HG02588 (cell line): ENCODE results near the gene PNLDC1.

Experiments
- ATAC-seq: cut with Tn5 transposase; IDR thresholded peaks from one replicate; pipeline ENCODE4 v1.9.1; 2021; ENCODE audit warnings: mild to moderate bottlenecking, moderate library complexity; ENCODE audit not compliant: unreplicated experiment

Gene PNLDC1, protein sequence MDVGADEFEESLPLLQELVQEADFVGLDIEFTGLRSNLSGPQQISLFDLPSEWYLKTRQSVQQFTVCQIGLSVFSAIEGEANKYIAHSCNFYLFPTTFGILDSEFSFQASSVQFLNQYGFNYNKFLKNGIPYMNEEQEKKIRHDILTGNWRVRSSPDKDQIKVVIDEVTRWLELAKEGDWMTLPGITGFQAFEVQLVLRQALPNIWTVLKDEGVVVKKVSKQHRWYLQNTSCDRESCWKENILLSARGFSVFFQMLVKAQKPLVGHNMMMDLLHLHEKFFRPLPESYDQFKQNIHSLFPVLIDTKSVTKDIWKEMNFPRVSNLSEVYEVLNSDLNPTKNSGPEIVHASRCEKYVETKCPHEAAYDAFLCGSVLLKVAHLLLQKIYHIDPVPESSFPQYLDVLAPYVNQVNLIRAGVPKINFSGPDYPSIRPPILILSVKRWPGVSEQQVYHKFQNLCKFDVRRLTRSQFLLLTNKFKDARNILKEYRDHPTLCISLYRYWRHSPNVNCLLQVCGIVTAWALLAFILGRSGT

DNA sequence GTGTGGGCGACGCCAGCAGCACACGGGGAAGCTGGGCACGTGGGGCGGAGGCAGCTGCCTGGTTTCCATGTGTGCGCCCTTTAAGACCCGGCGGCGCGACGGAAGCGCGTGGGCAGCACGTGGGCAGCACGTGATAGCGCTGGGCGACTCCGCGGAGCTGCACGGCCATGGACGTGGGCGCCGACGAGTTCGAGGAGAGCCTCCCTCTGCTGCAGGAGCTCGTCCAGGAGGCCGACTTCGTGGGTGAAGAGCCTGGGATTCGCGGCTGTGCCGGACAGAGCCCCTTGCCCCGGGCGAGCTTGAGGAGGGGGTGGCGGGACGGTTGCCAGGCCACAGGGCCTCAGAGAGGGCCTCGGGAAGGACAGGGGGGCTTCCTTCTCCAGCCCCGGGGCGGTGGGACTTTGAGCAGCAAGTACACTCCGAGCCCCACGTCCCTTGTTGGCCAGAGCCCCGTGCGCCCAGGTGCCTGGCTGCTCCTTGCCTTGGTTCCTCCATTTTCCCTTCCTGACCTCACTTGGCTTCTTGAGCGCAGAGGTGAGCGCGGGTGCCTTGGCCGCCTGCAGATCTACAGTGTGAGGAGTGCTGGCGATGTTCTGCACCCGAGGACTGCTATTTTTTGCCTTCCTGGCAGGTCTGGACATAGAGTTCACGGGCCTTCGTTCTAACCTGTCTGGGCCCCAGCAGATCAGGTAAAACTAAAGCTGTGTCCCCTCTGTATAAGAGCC, at the start of gene PNLDC1:
Gene PNLDC1 (plus strand): TSS at position 136 of the 725 bp plus-strand sequence. CDS start 32 bp downstream, at position 168.
- ATAC-seq, result no peak

DNA sequence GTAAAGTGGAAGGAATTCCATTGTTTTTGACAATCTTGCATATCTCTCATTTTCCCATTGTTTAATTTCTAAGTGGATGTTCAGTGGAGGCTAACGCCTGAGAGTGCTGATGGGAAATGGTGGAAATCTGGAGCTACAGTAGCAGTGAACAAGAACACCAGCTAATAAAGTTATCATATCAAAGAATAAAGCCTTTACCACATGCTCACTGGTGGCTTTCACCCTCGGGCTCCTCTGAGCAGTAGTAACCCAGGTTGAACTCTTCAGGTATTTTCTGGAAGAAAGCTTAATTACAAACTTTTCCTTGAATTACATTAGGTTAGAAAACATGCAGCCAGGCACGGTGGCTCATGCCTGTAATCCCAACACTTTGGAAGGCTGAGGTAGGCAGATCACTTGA, 48.6 kb upstream of the PNLDC1 start:
- no peak for ATAC-seq

DNA sequence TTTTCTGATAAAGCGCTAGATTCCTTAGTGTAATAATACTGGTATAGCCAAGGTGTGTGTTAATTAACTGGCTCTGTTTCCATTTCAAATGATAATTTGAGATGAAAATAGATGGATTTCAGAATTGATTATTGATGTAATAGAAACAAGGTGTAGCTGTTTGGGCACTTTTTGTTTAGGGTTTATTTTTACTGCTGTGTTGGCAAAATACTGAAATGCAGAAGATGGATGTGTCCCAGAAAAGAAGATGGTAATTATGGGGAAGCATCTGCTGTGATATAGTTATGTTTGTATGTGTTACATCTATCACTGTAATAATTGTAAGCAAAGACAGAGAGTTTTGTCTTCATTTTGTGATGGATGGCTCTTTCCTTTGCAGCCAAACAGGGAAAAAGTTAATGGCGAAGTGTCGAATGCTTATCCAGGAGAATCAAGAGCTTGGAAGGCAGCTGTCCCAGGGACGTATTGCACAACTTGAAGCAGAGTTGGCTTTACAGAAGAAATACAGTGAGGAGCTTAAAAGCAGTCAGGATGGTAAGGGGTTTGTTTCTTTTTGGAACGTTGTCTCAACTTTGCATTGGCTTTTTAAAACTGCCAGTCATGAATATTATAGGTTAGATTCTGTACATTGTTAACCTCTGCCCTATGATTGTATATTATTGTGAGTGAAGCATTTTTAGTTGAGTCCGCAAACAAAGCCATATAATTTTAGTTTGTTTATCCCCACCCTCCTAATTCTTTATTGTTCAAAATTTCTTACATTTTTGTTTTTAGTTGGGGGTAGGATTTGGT, 46.8 kb upstream of the PNLDC1 start:
- ATAC-seq, result no peak

DNA sequence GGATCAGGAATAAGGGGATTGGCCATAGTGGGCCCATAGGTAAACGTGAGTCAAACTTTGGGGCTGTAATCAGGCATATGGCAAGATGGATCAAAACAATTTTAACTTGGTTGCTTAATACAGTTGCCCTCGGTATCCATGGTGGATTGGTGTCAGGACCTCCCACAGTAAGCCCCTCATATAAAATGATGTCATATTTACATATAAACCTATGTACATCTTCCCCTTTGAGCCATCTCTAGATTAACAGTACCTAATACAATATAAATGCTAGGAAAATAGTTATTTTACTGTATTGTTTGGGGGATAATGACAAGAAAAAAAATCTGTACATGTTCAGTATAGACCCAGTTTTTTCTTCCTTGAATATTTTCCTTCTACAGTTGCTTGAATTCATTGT, 45.7 kb upstream of the PNLDC1 start:
- ATAC-seq, result no peak

- ATAC-seq, result no peak
These were observed 44.8 kb upstream of the PNLDC1 start for GRCh38 chr6:159754959-159755914.

DNA sequence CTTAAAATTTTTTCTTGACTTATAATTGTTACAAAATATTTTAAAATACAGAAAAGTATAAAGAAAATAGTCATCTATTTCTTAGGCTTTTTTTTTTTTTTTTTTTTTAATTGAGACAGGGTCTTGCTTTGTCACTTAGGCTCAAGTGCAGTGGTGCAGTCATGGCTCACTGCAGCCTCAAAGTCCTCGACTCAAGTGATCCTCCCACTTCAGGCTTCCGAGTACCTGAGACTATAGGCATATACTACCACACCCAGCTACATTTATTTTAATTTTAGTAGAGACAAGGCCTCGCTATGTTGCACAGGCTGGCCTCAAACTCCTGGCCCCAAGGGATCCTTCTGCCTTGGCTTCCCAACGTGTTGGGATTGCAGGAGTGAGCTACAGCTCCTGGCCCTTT, 43.6 kb upstream of the PNLDC1 start:
- ATAC-seq, result no peak

DNA sequence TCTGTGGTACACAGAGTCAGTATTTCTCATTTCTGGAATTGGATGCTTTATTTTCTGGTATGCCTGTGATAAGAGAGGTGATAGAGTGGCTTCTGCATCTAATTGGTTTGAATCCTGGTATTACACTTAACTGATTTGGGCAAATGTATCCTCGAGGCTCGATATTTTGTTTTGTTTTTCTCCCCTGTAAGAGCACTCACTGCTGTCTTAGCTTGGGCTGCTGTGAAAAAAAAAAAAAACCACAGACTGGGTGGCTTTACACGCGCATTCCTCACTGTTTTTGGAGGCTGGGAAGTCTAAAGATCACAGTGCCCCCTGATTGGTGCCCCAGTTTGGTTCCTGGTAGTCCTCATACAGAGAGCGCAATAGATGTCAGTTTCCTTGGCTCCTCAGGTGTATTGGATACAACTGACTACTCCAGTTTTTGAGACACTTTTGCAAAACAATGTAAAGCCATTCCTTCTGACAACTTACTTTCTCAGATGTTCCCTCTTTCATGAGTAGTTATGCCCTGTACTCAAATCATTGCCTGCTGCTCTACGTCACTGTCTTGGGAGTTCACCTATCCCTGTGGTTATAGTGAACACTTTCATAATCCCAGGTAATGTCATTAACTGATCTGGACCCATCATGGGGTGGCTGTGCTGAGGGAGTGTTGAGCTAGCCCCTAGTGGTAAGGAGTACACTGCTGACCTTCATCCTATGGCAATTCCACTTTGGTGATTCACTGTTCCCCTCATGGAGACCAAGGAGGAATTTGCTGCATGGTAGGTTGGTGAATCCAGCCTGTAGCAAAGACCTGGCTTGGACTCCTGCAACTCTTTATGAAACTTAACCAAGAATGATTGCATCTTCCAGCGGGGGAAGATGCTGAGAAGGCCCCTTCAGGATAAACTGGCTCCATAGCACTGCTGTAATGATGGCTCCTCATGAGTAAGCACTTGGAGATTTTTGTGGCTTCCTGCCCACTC, 41.8 kb upstream of the PNLDC1 start:
- ATAC-seq, result no peak

DNA sequence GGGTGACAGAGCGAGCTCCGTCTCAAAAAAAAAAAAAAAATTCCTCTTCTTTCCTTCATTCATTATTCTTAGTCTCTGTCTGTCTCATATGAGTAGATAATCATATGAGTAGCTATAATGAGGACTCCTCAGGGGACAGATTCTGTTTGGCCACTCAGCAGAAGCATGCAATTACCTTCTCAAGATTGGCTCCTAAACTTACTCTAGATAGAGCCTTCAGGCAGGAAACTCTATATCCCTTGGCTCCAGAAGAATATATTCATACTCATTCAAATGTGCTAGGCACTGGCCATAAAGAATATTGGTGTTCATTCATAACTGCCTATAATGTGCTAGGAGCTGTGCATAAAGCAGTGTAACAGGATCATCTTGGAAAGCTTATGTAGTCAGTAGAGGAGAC, 40.4 kb upstream of the PNLDC1 start:
- no peak for ATAC-seq

GRCh38 chr6:159760602-159761057, 39.4 kb upstream of the PNLDC1 start:
- no peak for ATAC-seq

DNA sequence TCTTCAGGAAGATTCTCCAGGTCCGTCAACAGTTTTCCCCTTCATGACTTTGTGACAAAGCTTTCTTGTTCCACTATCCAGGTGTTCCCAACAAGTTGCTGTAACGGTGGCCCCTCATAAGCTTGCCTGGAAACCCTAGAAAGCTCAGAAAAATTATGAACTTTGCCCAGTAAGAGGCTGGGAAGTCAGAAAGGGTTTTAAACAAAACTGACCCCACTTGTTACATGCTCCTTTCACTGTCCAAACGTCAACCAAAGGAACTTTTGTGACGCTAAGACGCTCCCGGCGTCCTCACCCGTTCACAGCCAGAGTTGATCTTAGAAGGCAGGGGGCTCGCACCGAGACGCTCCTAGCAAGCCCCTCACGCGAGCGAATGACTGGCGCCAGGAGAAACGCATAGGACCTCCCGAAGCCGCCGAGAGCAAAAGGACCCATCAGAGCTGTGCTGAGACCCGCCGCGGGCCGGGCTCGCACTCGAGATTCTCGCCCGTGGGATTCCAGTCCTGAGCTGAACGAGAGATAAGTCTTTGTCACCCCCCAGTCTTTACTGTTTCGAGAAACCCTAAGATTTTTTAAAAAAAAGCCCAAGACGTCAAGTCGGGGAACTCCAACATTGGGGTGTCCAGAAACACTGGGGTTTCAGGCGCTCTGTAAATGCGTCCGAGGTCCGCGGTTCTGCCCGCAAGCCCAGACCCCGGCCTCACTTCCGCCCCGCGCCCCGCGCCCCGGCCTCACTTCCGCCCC, 38.8 kb upstream of the PNLDC1 start:
- ATAC-seq, result peak; percentile 1

DNA sequence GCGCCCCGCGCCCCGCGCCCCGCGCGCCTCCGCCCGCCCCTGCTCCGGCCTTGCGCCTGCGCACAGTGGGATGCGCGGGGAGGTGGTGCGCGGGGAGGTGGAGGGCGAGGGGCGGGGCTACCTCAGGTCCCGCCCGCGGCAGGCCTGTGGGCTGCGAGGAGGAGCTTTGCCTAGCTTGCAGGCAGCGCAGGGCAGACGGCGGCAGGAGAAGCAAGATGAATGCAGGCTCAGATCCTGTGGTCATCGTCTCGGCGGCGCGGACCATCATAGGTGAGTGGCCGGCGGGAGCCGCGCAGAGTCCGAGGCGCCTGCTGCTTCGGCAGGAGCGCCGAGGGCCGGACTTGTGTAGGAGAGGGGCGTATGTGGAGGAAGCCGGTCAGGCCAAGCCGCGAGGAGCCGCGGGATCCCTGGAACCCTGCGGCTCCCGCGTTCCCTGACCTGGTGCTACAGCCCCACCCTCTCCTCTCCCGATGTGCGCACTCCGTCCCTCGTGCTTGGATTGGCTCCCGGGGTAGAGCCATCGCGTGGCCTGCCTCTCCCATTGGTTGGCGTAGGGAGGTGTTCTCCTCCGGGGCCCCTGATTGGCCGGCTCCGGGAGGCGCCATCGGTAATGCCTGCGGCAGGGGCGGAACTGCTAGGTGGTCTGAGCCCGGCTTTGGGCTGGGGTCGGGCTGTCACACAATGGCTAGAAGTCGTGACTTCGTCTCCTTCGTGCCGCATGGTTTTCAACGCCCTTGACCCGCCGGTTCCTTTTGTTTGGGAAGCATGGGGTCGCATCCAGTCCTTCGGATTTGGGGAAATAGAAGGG, 38.0 kb upstream of the PNLDC1 start, which contains the start of gene ACAT2:
Gene ACAT2 (plus strand): TSS at position 173 of the 808 bp plus-strand sequence. CDS start 43 bp downstream, at position 216.
- peak; percentile 98 for ATAC-seq

DNA sequence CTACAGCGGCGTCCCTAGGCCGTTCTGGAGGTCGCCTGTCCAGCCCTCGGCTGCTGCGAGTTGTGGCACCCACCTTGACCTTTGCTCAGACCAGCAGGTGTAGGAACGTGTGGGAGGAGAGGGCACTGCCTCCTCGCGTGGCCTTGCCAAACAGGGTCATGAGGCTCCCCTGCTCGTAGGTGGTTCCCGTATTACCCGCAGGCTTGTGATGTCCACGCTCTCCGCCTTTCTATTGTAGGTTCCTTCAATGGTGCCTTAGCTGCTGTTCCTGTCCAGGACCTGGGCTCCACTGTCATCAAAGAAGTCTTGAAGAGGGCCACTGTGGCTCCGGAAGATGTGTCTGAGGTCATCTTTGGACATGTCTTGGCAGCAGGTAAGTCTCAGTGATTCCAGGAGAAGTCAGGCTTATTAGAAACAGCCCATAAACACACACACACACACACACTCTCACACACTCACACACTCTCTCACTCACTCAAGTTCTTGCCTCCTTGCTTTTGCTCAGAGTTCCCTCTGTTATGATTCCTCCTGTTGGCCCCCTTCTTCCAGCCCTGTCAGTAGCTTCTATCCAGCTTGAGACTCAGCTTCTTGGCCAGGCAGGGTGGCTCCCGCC, 37.3 kb upstream of the PNLDC1 start:
- ATAC-seq, result no peak

DNA sequence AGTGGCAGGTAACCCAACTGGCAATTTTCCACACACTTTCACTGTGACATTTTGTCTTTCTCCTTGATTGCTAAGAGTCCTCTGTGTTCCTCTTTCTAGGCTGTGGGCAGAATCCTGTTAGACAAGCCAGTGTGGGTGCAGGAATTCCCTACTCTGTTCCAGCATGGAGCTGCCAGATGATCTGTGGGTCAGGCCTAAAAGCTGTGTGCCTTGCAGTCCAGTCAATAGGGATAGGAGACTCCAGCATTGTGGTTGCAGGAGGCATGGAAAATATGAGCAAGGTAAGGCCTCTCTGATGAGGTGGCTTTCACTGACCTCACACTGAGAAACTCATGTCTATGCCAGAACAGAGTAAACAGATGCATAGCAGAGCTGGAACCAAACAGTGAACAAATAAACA, 33.2 kb upstream of the PNLDC1 start:
- ATAC-seq, result no peak

- ATAC-seq, result no peak
These were observed 30.6 kb upstream of the PNLDC1 start for GRCh38 chr6:159769470-159769869.

DNA sequence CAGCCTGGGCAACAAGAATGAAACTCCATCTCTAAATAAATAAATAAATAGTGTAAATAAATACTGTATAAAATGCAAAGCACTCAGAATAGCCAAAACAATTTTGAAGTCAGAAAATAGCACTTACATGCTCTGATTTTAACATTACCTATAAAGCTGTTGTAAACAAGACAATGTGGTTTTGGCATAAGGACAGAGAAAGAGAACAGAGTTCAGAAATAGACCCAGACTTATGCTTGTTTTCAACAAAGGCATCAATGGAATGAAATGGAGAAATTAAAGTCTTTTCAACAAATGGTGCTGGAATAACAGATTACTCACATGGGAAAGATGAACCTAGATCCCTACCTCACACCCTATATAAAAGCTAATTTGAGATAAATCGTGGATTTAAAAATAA, 27.9 kb upstream of the PNLDC1 start:
- no peak for ATAC-seq

- ATAC-seq, result no peak
These were observed 22.7 kb upstream of the PNLDC1 start for GRCh38 chr6:159777240-159777904.
